NCI-H2081 (cell line): ENCODE results near the gene RNASE13.
"Not testable (repeated sequence)": the region's sequence is repeated elsewhere in the genome, so short reads cannot be mapped to it uniquely, and the experiment has no call there.

Experiments used
- DNase-seq, 2 experiments: peaks; one replicate each; lab custom pipeline; 2025; lab: John Stamatoyannopoulos, UW

RNASE13 gene

GRCh38 chr14:21041676-21042433 is 7.2 kb upstream of the RNASE13 start, which contains the start of gene RNASE7:
Gene RNASE7, plus strand, starts transcription at chr14:21042362. Its CDS starts 631 bp downstream, at chr14:21042993.
- DNase-seq = no peak

GRCh38 chr14:21040941-21041340 is 6.3 kb upstream of the RNASE13 start:
- not testable (repeated sequence) for DNase-seq

DNA sequence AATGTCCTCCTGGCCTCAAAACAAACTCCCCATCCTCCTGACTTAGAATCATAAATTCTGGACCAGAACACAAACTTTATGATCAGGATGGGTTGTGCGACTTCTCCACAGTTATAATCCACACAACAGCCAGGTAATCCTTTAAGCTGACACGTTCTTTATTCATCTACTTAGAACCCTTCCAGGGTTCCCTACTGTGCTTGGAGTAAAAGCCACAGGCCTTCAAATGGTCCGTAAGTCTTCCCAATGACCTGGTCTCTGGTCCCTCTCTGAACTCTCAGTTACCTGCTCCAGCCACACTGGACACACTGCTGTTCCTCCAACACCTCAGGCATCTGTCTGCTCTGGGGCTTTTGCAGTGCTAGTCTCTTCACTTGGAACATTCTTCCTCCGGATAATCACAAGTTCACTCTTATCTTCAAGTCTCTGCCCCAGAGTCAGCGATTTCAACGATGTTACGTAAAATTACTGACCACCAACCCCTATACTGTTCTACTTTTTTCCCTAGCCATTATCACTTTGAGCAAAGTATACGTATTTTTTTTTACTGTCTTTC is 5.8 kb upstream of the RNASE13 start:
- DNase-seq = no peak

DNA sequence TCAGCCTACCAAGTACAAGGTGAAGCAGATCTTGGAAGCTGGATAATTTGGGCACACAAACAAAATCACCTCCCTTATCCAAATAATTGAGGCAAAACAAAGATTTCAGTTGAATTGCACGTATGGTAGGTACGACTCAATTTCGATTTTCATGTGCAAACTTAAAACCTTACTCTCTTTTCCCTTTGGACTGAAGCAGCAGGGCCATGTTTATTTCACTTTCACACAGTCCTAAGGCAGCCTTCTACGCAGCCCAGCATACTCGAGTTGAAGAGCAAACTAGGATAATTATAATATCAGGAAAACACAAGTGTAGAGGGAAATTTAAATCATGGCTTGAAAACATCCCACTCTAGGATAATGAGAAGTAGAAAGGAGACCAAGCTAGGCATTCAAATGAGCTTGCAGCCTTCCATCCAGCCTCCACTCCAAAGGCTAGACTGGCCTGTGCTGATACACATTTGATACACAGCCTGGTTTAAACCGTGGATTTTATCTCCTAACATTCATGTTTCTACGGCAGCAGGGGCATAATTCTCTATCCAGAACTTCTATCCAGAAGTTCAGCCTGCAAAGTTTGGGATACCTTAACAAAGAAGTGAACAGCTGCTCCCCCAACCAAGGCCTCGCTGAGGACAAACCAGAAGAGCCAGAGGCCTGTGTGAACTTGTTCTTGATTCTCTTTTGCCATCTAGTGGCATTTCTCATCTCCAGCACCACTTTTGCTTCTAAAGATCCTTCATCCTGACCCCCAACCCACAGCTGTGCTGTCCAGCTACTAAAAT is 5.2 kb upstream of the RNASE13 start:
- peak in 1 of 2 experiments; percentile 2 for DNase-seq

DNA sequence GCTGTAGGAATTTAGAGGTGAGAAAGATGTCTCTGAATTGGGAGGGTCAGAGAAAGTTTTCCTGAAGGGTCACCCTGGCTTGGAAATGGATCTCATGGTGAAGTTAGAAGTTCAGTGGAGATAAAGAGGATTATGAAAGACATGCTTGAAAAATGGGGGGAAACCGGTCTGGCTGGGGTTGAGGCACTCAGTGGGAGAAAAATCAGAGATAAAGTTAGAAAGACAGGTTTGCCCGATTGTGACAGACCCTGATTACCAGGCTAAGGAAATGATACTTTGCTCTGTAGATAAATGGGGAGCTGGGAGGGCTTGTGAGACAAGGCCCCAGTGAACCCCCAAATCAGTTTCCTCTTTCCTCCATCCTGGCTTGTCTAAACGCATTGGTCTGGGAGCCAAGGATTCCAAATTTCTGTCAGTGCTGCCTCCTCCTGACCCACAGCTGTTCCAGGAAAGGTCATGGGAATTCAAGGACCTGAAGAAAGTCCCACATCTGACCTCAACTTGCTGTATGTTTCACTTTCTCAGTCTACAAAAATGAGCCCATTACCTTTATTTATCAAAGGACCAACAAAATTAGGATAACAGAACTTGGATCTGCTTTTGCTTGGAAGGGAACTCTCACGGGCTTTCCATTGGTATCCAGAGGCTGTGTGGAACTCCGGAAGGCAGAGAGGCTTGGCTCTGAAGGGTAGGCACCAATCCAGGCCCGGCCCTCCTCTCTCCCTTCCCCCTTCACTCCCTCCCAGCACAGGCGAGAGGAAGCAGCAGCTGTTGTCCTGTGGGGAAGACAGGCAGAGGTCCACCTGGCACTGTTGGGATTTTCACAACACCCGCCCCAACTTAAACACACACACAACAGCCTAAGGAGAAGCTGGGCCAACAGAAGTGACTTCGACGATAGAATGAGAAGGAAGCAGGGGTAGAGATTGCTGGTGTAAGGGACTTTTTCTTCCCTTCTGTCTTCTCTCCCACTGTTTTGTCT is 4.1 kb upstream of the RNASE13 start:
- no peak for DNase-seq

- DNase-seq = no peak
Observed at GRCh38 chr14:21037156-21037555, 2.5 kb upstream of the RNASE13 start.

- no peak for DNase-seq
Observed at GRCh38 chr14:21036751-21037150, 2.1 kb upstream of the RNASE13 start.

DNA sequence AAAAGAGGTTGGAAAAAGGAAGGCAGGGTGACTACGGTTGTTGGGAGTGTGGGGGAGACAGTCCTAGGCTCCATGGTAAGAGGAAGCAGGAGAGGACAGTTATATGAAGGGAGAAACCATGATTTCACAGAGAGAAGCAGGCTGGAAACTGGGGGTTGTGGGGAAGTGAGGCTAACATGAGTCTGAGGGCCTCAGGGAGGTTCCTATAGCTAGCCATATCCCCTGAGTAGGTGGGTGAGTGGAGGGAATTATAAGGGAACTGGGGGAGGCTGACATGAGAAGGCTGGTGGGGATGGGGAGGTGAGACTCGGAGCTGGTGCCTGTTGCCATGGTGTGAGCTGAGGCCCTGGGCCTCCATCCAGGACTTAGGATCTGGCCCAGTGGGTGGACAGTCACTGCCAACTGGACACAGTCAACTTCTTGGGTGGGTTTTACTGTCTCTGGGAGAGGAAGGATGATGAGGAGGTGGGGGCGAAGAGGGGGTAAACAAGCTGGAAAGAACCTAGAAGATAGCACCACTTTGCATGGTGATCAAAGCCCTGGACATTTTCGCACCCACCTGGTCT is 1.4 kb downstream of the RNASE13 start:
- DNase-seq = no peak

DNA sequence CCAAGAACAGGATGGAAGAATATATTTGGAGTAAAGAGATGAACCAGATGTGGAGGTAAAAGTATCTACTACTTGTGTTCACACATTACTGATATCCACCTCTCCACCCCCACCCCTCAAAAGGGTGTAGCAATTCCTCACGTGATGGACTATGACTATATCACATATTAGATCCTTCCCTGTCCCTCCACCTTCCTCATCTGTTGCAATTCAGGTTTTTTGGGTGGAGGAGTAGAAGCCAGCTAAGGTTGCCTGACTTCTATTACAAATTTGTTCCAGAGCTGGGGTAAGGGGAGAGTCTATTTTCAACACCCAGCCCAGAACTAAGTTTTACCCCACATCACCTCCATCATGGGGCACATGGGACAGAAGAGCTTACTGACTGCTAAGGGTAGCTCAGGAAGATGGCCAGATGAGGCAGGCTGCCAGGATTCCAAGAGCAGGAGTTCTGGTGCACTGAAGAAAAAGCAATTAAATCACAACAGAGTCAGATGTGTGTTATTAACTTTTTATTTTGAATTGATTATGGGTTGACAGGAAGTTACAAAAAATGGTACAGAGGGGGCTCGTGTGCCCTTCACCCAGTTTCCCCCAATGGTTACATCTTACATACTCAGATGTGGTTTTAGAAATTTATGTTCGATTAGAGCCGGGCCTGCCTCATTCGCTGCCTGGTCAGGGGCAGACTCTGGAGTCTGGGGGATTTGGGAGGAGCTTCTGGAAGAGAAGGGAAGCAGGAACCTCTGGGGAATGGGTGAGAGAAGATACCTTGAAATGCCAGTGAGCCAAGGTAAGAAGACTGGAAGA is 2.1 kb downstream of the RNASE13 start:
- DNase-seq = no peak

- no peak for DNase-seq
Observed at GRCh38 chr14:21030531-21030930, 4.1 kb downstream of the RNASE13 start.

DNA sequence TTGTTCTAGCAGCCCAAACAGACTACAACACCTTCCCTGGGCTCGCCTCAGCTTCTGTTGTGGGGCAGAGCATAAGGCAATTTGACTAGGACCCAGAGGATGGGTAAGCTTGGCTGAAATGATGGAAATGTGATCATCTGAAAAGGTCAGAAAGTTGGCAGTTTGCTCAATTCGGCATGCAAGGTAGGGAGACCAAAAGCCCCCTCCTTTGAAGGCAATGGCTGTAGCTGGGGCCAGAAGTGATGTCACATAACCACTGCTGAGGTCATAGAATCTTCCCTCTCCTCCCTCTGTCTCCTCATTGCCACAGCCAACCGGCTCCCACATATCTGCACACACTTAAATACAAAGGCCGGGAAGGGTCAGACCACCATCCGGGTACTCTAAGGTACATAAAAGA is 4.7 kb downstream of the RNASE13 start, which contains the start of gene TPPP2:
Gene TPPP2, plus strand, starts transcription at position 301 of the 400 bp plus-strand sequence. CDS start 365 bp downstream, outside the sequence.
- no peak for DNase-seq

GRCh38 chr14:21026988-21027315 is 7.7 kb downstream of the RNASE13 start:
- no peak for DNase-seq

- no peak for DNase-seq
Observed at GRCh38 chr14:21026274-21026987, 8.2 kb downstream of the RNASE13 start.

- no peak for DNase-seq
Observed at GRCh38 chr14:21025371-21026273, 9.0 kb downstream of the RNASE13 start.

- DNase-seq = peak in 1 of 2 experiments; percentile 5
Observed at GRCh38 chr14:21024585-21025370, 9.8 kb downstream of the RNASE13 start, which contains the start of gene NDRG2. Gene NDRG2, minus strand, starts transcription at chr14:21025061. Its CDS starts 1,746 bp downstream, at chr14:21023315.

- no peak for DNase-seq
Observed at GRCh38 chr14:21023817-21024584, 10.6 kb downstream of the RNASE13 start.

- no peak for DNase-seq
Observed at GRCh38 chr14:21023174-21023573, 11.4 kb downstream of the RNASE13 start.
